HG02759 (cell line): ENCODE data around the gene MSANTD1.

Experiments used
- ATAC-seq: cut with Tn5 transposase; IDR thresholded peaks from one replicate; pipeline ENCODE4 v1.9.1; 2021; ENCODE audit warnings: mild to moderate bottlenecking, moderate library complexity; ENCODE audit not compliant: unreplicated experiment

MSANTD1 gene

DNA sequence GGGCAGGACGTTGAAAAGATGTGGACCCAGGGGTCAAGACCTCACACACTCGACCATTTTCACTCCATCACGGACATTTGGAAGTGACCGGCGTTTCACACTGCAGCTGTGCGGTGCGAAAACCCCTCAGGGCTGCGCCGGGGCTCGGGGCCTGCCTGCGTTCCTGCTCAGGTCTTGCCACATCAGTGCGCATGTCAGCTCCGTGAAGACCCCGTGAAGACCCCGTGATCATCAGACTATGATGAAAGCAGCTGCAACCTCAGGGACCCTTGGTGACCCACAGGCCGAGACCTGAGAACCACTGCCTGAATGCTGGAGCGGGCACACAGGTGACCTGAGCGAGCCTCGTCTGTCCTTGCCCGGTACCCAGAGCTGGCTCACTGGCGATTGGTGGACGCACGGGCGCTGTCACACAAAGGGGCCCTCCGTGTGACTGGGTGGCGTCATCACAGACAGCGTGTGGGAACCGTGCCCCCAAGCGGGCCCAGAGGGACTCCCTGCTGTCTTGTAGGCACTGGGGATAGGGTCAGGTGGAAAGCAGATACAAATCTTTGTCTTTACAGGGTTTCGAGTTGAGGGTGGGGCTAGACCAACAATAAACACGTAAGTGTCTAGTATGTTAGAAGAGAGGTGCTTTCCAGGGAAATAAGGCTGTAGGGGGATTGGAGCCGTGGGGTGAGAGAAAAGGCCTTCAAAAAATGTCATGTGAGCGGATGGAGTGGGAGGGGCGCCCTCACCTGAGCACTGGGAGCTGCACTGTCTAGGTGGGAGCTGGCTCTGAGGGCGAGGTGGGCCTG, 12.7 kb downstream of the MSANTD1 start:
- no peak for ATAC-seq

DNA sequence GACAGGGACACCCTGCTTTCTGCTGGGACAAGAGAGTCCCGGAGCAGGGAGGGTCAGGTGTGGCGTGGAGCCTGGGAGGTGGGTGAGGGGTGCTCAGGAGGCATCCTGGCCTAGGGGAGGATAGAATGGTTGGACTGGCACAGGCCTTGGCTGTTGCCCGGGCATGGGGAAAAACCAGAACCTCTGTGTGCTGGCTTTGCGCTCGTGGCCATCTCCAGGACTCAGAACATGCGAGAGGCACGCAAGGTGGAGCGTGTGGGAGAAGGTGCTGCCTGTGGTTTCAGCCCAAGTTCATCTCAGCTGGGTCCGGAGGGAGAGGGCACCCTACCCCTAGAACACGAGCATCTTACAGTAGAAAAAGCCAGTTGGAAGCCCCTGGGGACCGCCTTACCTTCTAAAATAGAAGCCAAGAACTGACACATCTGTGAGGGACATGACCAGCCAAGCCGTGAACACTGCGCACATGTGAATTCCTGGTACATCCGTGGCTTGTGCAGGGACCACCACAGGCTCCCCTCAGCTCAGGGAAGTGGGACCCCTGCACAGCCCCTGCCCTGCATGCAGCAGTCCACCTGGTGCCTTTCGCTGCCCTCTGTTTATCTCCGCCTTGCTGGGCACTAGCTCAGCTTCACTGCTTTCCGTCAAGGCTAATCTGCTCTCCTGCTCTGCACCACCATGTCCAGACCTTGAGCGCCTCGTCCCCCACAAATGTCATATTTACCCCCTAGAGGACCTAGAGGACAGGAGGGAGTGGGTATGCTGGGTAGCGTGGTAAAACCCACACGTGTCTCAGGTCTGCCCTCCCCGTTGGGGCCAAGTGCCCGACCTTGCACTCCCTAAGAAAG, 13.5 kb downstream of the MSANTD1 start:
- ATAC-seq, result no peak

DNA sequence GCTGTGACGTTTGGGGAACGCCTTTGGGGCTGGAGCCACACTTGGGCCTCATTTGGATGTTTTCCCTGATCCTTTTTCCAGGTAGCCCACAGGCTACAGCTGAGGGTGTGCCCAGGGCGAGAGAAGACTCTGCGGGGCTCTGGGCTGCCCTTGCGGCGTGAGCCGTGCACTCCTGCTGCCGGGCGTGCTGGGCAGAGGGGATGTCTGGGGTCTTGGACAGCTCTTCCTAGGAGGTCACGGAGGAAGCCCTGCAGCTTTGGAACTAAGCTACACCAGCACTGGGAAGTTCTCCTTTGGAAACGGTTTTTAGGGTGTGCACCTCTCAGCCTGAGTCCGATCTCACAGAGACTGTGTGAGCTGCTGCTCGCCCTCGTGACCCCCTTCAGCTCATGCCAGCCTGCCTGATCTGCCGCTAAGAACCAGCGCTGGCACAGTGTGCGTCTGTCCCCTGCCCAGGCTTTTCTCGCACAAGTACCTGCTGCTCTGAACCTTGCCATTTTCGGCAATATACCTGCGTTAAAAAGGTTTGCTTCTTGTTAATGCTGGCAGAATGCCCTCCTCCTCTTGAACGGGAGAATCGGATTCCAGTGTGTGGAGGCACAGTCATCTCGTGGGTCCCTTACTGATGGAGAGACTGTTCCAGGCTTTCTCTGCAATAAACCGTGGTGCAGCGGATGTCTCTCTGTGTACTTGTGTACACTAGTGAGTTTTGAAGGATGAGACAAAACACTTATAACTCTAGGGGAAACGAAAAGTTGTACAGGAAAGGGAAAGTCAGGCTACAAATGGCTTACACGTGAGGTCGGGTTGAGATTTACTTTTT, 14.3 kb downstream of the MSANTD1 start:
- no peak for ATAC-seq

DNA sequence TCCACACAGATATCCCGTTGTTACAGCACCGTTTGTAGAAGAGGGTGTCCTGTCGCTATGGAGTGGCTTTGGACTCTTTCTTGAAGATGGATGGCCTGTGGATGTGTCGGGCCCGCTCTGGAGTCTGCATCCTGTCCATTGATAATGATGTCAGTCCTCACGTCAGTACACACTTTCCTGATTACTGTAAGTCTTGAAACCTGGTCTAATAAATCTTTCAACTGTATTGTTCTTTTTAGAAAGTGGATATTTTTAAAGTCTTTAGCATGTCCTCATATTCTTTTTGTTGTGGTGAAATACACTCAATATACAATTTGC, 14.9 kb downstream of the MSANTD1 start:
- ATAC-seq, result no peak

DNA sequence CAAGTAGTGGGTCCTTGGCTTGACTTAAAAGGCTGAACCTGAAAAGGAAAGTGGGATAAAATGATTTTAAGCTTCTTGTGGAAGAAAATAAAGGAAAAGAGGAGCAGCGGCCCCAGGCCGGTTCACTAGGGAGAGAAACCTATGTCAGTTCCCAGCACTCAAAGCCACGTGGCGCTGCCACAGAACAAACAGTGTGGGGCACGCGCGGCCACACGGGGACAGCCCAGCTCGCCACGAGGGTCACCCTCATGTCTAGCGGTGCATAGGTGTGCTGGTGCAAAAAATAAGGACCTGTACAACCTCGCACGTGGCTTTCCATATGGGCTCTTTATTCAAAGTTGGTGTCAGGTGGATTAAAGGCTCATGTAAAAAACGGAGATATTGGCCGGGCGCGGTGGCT, 17.1 kb downstream of the MSANTD1 start:
- ATAC-seq, result no peak

DNA sequence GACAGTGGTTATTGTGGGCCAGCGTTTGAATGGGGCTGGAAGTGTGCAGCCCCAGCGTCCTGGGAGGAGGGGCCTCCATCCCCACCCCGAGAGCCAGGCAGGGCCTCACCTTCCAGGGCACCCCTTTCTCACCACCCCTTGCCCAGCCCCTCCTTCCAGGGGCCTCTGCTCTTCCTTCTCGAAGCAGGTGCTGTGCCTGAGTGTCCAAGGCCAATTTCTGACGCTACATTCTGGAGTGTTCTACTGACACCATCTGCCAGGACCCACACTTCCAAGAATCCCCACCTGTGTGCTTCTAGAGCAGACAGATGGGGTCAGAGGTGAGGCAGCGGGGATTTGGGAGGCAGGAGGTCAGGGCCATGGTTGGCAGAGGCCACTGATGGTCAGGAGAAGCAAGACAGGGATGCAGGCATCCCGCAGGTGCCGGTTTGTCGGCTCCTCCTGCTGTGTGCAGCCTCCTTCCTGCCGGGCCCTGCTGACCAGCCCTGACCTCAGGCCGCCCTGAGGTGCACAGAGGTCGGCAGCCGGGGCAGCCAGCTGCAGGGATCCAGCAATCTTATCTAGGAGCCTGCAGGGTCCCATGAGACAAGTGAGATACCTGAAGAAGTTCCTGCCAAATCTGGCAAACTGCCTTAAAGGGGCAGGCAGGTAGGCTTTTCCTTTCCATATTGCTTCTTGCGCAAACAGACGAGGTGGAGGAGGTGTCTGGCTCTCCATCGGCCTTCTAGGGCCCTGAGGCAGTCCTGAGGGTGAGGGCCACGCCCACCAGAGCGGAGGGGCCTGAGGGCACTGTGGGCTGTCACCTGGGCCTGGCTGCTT, 18.8 kb downstream of the MSANTD1 start:
- ATAC-seq, result no peak

DNA sequence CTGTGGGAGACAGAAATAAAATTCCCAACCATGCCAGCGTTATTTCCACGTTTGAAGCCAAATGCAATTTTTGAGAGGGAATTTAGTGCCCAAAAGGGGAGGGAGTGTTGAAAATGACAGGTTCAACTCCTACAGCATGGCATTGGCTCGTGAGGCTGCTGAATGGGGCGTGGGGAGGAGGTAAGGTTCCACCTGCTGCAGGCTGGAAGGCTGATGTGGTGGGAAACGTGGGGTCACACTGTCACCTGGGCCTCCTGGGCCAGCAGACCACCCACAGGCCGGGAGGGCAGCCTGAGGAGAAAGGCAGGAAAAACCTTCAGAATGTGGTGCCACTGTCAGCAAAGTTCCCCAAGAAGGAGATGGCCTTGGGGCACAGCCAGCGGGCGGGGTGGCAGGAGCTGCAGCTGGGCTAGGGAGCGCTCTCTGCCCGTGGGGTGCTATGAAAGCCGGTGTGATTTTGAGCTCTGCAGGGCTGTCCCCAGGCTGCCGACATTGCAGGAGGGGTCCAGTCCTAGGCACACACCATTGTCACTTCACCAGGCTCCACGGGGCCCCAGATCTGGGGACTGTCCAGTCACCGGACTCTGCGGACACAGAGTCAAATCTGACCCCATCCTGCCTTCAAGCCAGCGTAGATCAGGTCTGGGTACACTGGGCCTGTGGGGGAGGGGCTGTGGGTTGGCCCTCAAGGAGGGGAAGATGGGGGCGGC, 19.6 kb downstream of the MSANTD1 start:
- ATAC-seq, result no peak

DNA sequence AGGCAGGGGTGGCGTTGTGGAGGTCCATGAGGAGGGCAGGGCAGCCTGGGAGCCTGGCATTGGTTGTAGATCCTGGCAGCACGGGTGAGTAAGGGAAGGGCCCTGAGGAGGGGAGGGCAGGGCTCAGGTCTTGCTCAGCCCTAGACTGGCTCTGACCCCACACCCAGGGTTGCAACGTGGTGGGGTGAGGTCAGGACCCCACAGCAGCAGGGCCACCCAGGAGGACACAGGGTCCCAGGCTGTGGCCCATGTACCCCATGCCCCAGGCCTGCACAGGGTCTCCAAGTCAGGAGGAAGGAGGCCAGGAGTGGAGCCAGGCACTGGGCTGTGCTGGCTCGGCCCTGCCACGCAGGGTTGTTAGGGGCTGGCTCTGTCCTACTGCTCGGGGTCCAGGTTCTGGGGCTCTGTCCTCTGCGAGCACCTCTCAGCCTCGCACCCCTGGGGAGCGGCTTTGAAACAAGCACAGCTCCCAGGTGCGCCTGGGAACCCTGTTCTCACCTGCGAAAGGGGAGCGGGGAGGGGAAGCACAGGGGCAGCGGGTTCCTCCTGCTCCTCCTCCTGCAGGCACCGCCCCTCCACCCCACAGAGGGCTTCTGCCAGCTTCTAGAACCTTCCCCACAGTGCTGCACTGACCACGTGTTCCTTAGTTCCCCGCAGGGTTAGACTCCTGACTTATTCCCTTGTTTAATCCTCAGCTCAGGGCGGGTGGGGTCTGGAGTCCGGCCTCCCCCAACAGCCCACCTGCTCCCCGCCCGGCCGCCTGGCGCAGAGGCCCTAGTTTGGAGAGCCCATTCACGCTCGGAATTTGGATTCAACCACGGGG, 20.4 kb downstream of the MSANTD1 start:
- ATAC-seq, result no peak

DNA sequence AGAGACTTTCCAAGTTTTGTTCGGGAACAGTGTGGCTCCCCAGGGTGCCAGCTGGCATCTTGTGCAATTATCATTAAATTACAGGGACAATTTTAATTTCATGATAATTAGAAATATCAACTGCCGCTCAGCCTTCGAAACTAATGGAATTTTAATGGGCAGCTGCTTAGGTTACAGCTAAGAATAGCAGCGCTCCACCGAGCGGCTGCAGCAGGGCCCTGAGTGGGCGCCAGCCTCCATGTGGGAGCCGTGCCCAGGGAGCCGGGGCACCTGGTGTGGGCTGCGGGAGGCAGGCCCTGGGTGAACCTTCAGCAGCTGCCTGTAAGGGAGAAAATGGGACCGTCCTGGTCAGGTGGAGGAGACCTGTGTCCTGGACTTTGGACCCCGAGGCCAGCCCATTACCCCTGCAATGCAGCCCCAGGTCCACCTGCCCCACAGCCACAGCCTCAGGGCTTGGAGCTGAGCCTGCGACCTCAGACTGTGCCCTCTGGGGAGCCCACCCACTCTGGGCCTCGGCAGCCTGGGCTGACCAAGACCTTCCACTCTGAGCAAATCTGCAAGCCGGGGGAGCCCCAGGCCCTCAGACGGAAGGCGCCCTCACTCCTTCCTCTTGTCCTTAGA, 21.1 kb downstream of the MSANTD1 start:
- ATAC-seq, result no peak

DNA sequence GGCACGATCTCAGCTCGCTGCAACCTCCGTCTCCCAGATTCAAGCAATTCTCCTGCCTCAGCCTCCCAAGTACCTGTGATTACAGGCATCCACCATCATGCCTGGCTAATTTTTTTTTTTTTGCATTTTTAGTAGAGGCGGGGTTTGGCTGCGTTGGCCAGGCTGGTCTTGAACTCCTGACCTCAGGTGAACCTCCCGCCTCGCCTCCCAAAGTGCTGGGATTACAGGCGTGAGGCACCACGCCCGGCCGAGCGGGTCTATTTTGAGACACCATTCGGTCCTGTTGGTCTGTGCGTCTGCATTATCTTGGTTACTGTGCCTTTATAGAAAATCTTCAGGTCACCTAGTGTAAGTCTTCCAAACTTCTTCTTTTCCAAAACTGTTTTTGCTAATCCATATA, 22.2 kb downstream of the MSANTD1 start:
- no peak for ATAC-seq

DNA sequence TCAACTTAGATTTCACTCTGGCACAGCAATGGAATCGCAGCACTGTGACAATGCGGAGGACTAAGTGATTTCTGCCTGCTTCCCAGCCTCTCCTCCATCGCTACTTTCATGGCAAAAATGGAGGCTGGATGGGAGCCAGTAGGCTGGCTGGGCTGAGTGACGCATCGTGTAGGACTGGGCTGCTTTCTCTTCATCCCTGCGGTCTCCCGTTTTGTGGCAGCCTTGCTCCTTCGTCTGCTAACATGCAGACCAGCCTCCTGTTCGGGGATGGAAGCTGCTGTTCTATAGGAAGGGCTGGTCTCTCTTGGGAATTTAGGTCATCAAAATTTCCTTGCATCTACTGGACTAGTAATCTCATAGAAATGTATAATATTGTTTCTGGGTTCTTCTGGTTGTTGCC, 28.0 kb downstream of the MSANTD1 start:
- ATAC-seq, result no peak

DNA sequence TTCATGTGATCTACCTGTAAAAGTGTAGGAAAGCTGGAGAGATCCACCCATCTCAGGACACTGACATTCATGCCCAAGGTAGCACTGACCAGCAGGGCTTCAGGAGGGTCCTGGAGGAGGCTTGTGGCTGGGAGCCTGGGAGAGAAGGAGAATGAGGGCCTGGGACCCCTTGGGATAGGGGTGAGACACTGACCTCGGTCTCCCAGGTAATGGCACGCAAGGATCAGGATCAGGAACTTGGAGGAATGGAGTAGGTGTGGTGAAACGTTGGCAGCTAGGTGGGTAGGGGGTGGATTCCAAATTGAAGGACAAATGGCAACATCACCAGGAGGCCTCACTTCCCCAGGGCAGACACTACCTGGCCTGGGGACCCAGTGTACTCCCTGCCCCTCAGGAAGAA, 31.5 kb downstream of the MSANTD1 start:
- ATAC-seq, result no peak

DNA sequence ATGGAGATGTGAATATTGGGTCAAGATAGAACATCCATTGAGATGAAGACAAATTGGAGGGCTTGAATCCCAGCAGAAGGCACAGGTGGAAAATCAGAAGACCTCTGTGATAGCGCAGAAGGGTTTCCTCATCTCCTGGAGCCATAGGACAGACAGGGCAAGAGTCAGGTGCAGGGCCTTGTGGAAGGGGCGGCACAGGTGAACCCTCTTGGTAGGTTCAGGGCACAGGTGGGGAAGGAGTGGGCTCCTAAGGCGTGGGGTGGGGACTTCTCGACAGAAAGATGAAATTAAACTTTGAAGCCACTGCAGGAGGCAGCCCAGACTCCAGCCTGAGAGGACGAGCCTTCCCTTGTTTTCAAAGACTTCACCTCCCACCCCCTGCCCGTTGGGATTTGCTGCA, 34.5 kb downstream of the MSANTD1 start:
- ATAC-seq, result no peak

DNA sequence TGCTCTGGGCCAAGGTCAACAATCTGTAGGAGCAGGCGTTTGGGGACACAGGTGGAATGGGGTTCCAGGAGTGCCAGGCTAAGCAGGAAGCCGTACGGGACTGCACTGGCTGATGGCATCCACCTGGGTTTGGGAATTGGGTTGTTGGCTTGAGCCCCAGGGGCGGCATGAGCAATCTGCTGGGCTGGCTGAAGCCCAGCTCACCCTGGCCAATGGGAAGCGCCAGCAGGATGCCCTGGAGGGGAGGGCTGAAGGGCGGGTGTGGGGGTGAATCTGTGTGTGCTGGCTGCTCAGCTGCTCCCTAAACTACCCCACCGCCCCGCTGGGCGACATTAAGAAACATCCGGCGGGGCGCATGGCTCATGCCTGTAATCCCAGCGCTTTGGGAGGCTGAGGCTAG, 35.0 kb downstream of the MSANTD1 start:
- no peak for ATAC-seq

DNA sequence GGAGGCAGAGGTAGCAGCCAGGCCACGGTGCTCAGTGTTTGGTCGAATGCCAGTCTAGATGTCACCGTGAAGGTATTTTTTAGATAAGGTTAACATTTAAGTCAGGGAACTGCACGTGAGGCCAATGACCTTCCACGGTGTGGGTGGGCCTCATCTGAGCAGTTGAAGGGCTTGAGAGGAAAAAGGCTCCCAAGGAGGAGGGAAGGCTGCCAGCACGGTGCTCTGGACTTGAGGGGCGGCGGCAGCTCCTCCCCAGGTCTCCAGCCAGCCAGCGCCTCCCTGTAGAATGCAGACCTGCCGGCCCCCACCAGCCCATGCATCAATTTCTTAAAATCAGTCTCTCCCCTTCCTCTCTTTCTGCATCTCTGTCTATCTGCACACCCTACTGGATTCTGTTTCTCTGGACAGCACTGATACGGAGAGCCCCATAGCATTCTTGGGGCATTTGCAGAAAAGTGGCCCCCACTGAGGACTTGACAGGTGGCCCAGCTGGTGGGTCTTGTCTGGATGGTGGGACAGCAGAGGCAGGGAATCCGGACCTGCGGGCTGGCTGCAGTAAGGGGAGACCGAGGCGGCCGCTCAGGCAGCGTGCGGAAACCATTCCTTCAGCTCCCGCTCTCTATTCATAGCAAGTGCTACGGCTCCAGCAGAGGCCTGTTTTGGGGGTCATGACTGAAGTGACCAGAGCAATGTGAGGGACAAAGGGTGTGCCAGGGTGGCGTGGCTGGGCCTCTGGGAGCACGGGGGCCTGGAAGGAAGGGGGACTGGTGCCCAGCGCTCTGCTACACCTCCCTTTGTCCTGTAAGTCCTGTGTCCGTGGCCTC, 36.0 kb downstream of the MSANTD1 start:
- ATAC-seq, result no peak

DNA sequence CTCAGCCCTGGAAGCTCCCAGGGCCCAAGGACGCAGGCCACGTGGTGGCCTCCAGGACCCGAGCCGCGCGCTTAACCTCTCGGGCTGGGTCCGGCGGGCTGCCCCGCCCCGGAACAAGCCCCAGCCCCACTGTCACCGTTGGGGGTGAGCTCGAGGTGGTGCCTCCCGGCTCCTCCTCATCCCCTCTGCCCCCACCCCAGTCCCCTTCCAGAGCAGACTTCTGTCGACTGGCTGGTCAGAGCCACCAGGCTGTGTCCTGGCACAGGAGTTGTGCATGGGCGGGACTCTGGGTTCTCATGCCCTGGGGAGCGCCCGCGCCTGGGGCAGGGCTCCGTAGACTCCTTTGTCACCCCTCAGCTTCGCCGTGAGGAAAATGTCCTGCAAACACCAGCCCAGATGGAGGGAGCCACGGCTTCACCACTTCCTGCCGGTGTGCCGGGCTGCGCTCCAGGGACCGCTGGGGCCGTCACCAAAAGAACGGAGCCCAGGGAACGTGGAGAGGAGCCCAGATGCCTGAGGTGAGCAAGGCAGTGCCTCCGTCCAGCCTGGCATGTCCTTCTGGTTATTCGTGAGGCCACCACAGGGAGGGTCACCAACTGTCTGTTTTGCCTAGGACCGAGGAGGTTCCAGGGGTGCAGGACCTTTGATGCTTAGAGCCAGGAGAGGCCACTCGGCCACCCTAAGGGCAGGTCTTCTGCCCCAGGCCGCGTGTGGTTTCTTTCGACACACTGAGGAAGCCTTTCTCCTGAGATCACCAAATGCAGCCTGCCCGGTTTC, 36.8 kb downstream of the MSANTD1 start:
- peak; percentile 92 for ATAC-seq
